HG02610 (cell line): ENCODE measurements around the gene PLCB3.

Experiments
- ATAC-seq: cut with Tn5 transposase; IDR thresholded peaks from one replicate; pipeline ENCODE4 v1.9.1; 2021; ENCODE audit warnings: mild to moderate bottlenecking, moderate library complexity; ENCODE audit not compliant: unreplicated experiment

The PLCB3 gene

GRCh38 chr11:64285885-64286800, 34.8 kb downstream of the PLCB3 start:
- no peak for ATAC-seq

- no peak for ATAC-seq
These were observed 35.5 kb downstream of the PLCB3 start for GRCh38 chr11:64286801-64287159.

- no peak for ATAC-seq
These were observed 36.5 kb downstream of the PLCB3 start for GRCh38 chr11:64287676-64288352.

- ATAC-seq = no peak
These were observed 37.0 kb downstream of the PLCB3 start for GRCh38 chr11:64288353-64288750.

GRCh38 chr11:64289002-64289564, 37.8 kb downstream of the PLCB3 start:
- no peak for ATAC-seq

GRCh38 chr11:64290352-64291261, 39.3 kb downstream of the PLCB3 start:
- no peak for ATAC-seq

GRCh38 chr11:64291262-64291751, 40.0 kb downstream of the PLCB3 start, which contains the start of gene KCNK4:
KCNK4 (plus strand) TSS chr11:64291302; CDS start chr11:64293019, 1,717 bp downstream.
- ATAC-seq = no peak

- ATAC-seq = no peak
These were observed 40.6 kb downstream of the PLCB3 start for GRCh38 chr11:64291752-64292459.

- ATAC-seq = no peak
These were observed 41.3 kb downstream of the PLCB3 start for GRCh38 chr11:64292460-64293254.

- ATAC-seq = no peak
These were observed 43.4 kb downstream of the PLCB3 start for GRCh38 chr11:64294774-64295173.

GRCh38 chr11:64295760-64296159, 44.4 kb downstream of the PLCB3 start:
- ATAC-seq = no peak

- ATAC-seq = no peak
These were observed 44.9 kb downstream of the PLCB3 start for GRCh38 chr11:64296236-64296635.

GRCh38 chr11:64296830-64297698, 45.7 kb downstream of the PLCB3 start:
- no peak for ATAC-seq

- no peak for ATAC-seq
These were observed 46.5 kb downstream of the PLCB3 start for GRCh38 chr11:64297699-64298358.

- ATAC-seq = no peak
These were observed 47.9 kb downstream of the PLCB3 start for GRCh38 chr11:64298966-64299846.

GRCh38 chr11:64299847-64300648, 48.7 kb downstream of the PLCB3 start, which contains the start of gene CATSPERZ:
CATSPERZ (plus strand) TSS chr11:64300358; CDS start chr11:64300411, 53 bp downstream.
- no peak for ATAC-seq
